ENCODE data around the gene NPAT. TPM values are rescaled to one million over a fixed set of nuclear protein-coding genes. Genes with fewer than 3 reads are reported as not detected.
A peak's percentile ranks its signal among the peaks of the same experiment; 100 is the strongest.

Gene NPAT
- total and polyA plus RNA-seq, 7 experiments from 2014 or later: 38.4 to 89.2 (median 45.9) TPM

DNA sequence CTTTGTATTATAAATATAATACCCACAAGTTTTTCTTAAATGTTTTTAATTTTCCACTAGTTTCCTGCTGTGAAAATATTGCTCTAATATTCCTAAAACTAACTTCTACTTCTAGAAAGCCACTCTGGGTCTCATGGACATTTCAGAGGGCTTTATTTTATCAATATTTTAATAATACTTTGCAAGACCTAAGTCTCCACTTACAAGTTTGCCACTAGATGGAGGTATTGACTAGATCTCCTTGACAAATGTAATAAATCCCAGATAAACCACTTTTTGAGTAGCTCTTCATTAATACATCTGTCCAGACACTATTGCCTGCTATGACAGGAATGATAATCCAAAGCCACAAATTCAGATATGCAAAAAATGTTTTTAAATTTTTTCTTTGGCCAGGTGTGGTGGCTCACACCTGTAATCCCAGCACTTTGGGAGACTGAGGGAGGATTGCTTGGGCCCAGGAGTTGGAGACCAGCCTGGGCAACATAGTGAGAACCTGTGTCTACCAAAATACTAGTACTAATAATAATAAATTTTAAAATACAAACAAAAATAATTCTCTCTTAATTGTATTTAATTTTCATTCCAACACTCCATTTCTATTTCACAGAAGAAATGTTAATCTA lies 104.6 kb downstream of the NPAT start:
- no peak for ATAC-seq

DNA sequence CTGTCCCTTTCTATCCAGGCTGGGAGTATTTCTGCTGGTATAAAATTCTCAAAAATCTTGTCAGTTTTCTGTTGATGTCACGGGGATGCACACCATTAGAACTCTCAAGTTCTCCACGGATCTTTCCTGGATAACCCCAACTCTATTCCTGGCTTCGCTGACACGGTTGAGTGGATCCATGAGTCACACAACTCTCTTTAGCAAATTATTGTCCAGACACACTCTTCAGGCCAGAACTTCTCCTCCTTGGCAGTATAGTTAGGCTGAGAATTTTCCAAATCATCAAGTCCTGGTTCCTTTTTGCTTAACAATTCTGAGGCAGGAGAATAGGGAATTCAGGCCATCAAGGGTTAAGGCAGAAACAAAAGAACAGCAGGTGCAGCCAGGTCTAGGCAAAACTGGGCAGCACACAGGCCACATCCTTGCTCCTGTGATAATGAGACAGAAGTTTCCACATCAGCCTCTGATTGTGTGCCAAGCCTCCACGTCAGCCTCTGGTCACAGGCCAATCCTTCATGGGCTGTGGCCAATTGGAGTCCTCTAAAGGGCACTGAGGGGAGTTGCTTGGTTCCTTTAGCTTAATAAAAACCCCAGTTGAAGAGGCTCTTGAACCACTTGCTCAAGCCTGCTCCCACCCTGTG lies 106.8 kb downstream of the NPAT start:
- ATAC-seq: no peak
- peak overlapping the region in 1 of 9 donors; percentile 45 for H3K27ac Mint-ChIP-seq
- POLR2A ChIA-PET: interaction anchor here (0.5 kb wide), 2 partner anchors 10 to 484 kb away, joined by 3 read pairs; no protein-coding TSS in a partner anchor
- H3K4me1 Mint-ChIP-seq: peaks cover 0 to 5% (median 0%) of the 10 kb centered on the region in 7 donors
- no peaks in the 10 kb centered on the region for H3K27me3 Mint-ChIP-seq
- H3K36me3 Mint-ChIP-seq: peaks cover 0 to 6% (median 0%) of the 10 kb centered on the region in 5 donors
- Histone ChIP-seq H3K4me1 (ENCODE audit: control insufficient read depth in 2 of 2, insufficient read depth in 2 of 2, low read length in 2 of 2) (no peaks in the 10 kb centered on the region), H3K27ac (ENCODE audit: low read depth, low read length) (no peak overlapping the region), H3K4me3 (ENCODE audit: low read length) (no peak overlapping the region), H3K27me3 (ENCODE audit: control insufficient read depth in 2 of 2, insufficient read depth in 2 of 2, low read length in 2 of 2) (no peaks in the 10 kb centered on the region), H3K36me3 (ENCODE audit: control insufficient read depth in 2 of 3, insufficient read depth in 3 of 3, low read length in 3 of 3) (no peaks in the 10 kb centered on the region), H3K9me3 (ENCODE audit: control insufficient read depth in 2 of 3, low read length in 3 of 3) (no peaks in the 10 kb centered on the region)
- no peaks in the 10 kb centered on the region for H3K9me3 Mint-ChIP-seq
- CTCF ChIA-PET: interaction anchor here (0.5 kb wide), 1 partner anchor 474 kb away, joined by 3 read pairs; no protein-coding TSS in a partner anchor
- intact Hi-C loops (cut with micrococcal nuclease): no loop called here
- no peak for DNase-seq
- H3K4me3 Mint-ChIP-seq: no peak overlapping the region

More for the DNA sequence above, 104.6 kb downstream of the NPAT start:
- intact Hi-C loops (cut with micrococcal nuclease): loop anchor here (1.0 kb wide), 1 partner anchor 530 kb away; no protein-coding TSS in a partner anchor
- no peak overlapping the region for H3K27ac Mint-ChIP-seq
- H3K36me3 Mint-ChIP-seq: peaks cover 0 to 2% (median 0%) of the 10 kb centered on the region in 5 donors
- POLR2A ChIA-PET: interaction anchor here (0.9 kb wide), 1 partner anchor 101 kb away, joined by 3 read pairs; no protein-coding TSS in a partner anchor
- CTCF ChIA-PET: interaction anchor here (0.7 to 1.8 kb wide), 5 partner anchors 9 to 787 kb away, joined by 3 to 14 read pairs (median 4); no protein-coding TSS in a partner anchor
- no peaks in the 10 kb centered on the region for H3K27me3 Mint-ChIP-seq
- Histone ChIP-seq H3K4me1 (ENCODE audit: control insufficient read depth in 2 of 2, insufficient read depth in 2 of 2, low read length in 2 of 2) (peaks cover 7 to 10% of the 10 kb centered on the region in 2 donors), H3K4me3 (ENCODE audit: low read length) (no peak overlapping the region), H3K27me3 (ENCODE audit: control insufficient read depth in 2 of 2, insufficient read depth in 2 of 2, low read length in 2 of 2) (no peaks in the 10 kb centered on the region), H3K9me3 (ENCODE audit: control insufficient read depth in 2 of 3, low read length in 3 of 3) (no peaks in the 10 kb centered on the region), H3K27ac (ENCODE audit: low read depth, low read length) (no peak overlapping the region), H3K36me3 (ENCODE audit: control insufficient read depth in 2 of 3, insufficient read depth in 3 of 3, low read length in 3 of 3) (no peaks in the 10 kb centered on the region)
- no peaks in the 10 kb centered on the region for H3K9me3 Mint-ChIP-seq
- peaks cover 11 to 18% (median 13%) of the 10 kb centered on the region in 7 donors for H3K4me1 Mint-ChIP-seq
- DNase-seq: peak in 3 of 9 donors; percentile 13 to 29 (median 23)
- H3K4me3 Mint-ChIP-seq: no peak overlapping the region

- POLR2A ChIA-PET: interaction anchor here (0.6 to 0.7 kb wide), 2 partner anchors 236 to 535 kb away, joined by 3 read pairs; no protein-coding TSS in a partner anchor
- CTCF ChIA-PET: no interaction called here
- no peaks in the 10 kb centered on the region for H3K27me3 ChIP-seq (ENCODE audit: control insufficient read depth in 2 of 2, insufficient read depth in 2 of 2, low read length in 2 of 2)
- H3K27ac Mint-ChIP-seq: peak overlapping the region in 2 of 9 donors; percentile 1 to 19
- H3K36me3 Mint-ChIP-seq: peaks cover 0 to 6% (median 0%) of the 10 kb centered on the region in 5 donors
- no peaks in the 10 kb centered on the region for H3K36me3 ChIP-seq (ENCODE audit: control insufficient read depth in 2 of 3, insufficient read depth in 3 of 3, low read length in 3 of 3)
- H3K27me3 Mint-ChIP-seq: no peaks in the 10 kb centered on the region
- H3K4me3 ChIP-seq (ENCODE audit: low read length): no peak overlapping the region
- intact Hi-C loops (cut with micrococcal nuclease): no loop called here
- ATAC-seq (no peak), DNase-seq (no peak)
- H3K4me3 Mint-ChIP-seq: peak overlapping the region in 1 of 10 donors; percentile 3
- no peak overlapping the region for H3K27ac ChIP-seq (ENCODE audit: low read depth, low read length)
- no peaks in the 10 kb centered on the region for H3K9me3 ChIP-seq (ENCODE audit: control insufficient read depth in 2 of 3, low read length in 3 of 3)
- no peaks in the 10 kb centered on the region for H3K9me3 Mint-ChIP-seq
- H3K4me1 ChIP-seq (ENCODE audit: control insufficient read depth in 2 of 2, insufficient read depth in 2 of 2, low read length in 2 of 2): no peaks in the 10 kb centered on the region
- H3K4me1 Mint-ChIP-seq: peaks cover 0 to 5% (median 0%) of the 10 kb centered on the region in 7 donors
Measured at GRCh38 chr11:108112057-108112456, 110.4 kb downstream of the NPAT start.

DNA sequence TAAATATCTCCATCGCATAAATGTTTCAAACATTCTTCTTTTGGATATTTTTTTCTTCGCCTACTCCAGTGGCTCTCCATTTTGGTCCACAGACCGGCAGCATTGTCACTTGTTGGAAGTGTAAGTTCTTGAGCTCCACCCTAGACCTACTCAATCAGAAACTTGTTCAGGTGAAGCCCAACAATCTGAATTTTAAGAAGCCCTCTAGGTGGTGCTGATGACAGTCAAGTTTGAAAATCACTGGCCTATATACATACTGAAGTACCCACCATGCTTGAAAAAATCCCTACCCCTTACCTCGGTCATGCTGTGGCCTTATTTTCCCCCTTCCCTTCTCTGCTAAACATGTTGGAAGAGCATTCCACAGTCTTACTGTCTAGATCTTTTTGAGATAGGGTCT lies 111.3 kb downstream of the NPAT start:
- H3K36me3 Mint-ChIP-seq: peaks cover 0 to 6% (median 0%) of the 10 kb centered on the region in 5 donors
- ChIA-PET POLR2A (no interaction called here), CTCF (interaction anchor here (1.0 kb wide), 1 partner anchor 28 kb away, joined by 3 read pairs; no protein-coding TSS in a partner anchor)
- H3K9me3 Mint-ChIP-seq: no peaks in the 10 kb centered on the region
- H3K4me3 ChIP-seq (ENCODE audit: low read length): no peak overlapping the region
- H3K9me3 ChIP-seq (ENCODE audit: control insufficient read depth in 2 of 3, low read length in 3 of 3): no peaks in the 10 kb centered on the region
- H3K27me3 Mint-ChIP-seq: no peaks in the 10 kb centered on the region
- intact Hi-C loops (cut with micrococcal nuclease): no loop called here
- H3K27me3 ChIP-seq (ENCODE audit: control insufficient read depth in 2 of 2, insufficient read depth in 2 of 2, low read length in 2 of 2): no peaks in the 10 kb centered on the region
- peak overlapping the region in 7 of 9 donors; percentile 3 to 80 (median 37) for H3K27ac Mint-ChIP-seq
- H3K4me1 ChIP-seq (ENCODE audit: control insufficient read depth in 2 of 2, insufficient read depth in 2 of 2, low read length in 2 of 2): no peaks in the 10 kb centered on the region
- H3K27ac ChIP-seq (ENCODE audit: low read depth, low read length): no peak overlapping the region
- H3K4me1 Mint-ChIP-seq: peaks cover 0 to 5% (median 0%) of the 10 kb centered on the region in 7 donors
- H3K36me3 ChIP-seq (ENCODE audit: control insufficient read depth in 2 of 3, insufficient read depth in 3 of 3, low read length in 3 of 3): peaks cover 0 to under 1% (median 0%) of the 10 kb centered on the region in 3 experiments
- no peak for ATAC-seq
- no peak for DNase-seq
- no peak overlapping the region for H3K4me3 Mint-ChIP-seq

Other genes with a start within 250 kb of the NPAT start
- gene CUL5, start 213.7 kb downstream of the NPAT start, total RNA-seq: 10 to 100 TPM; 32.3 to 59.7 (median 39.2) TPM
- gene CUL5, start 213.7 kb downstream of the NPAT start, polyA plus RNA-seq: 10 to 100 TPM; 38.3 to 40.7 TPM
- gene ACAT1, start 101.1 kb downstream of the NPAT start, total RNA-seq: 10 to 100 TPM; 13.0 to 40.2 (median 17.9) TPM
- gene ACAT1, start 101.1 kb downstream of the NPAT start, polyA plus RNA-seq: 10 to 100 TPM; 36.3 to 36.8 TPM
- gene ATM, start 429 bp upstream of the NPAT start, total RNA-seq: 100 to 1,000 TPM; 183 to 879 (median 440) TPM
- gene ATM, start 429 bp upstream of the NPAT start, polyA plus RNA-seq: 100 to 1,000 TPM in 1 of 2 donors, 10 to 100 TPM in 1; 84.7 to 161 TPM
- gene C11orf65, start 244.9 kb upstream of the NPAT start, total RNA-seq: 1 to 10 TPM in 2 of 5 experiments, under 1 TPM in 3; 0.27 to 1.5 (median 0.51) TPM
- 1 to 10 TPM in 1 of 2 donors, under 1 TPM in 1; 0.61 to 2.0 TPM for gene C11orf65, start 244.9 kb upstream of the NPAT start, polyA plus RNA-seq

All from naive thymus-derived CD4-positive, alpha-beta T cell (primary cell).